Mesodermal cell (in vitro differentiated cells): Measurements from ENCODE around the gene SMG7.

Source experiments
- H3K27ac ChIP-seq: 2 replicates; pipeline ENCODE4 v1.7.0; 2013; ENCODE audit warnings: mild to moderate bottlenecking, low read depth, low read length, moderate library complexity; ENCODE audit not compliant: severe bottlenecking
- H3K36me3 ChIP-seq: 2 replicates; pipeline ENCODE4 v1.7.1; 2013; ENCODE audit warnings: mild to moderate bottlenecking, low read length, moderate library complexity; ENCODE audit not compliant: control insufficient read depth, insufficient read depth
- H3K4me1 ChIP-seq: one replicate; pipeline ENCODE4 v1.7.1; 2013; ENCODE audit warnings: mild to moderate bottlenecking, low read length; ENCODE audit not compliant: insufficient read depth, control insufficient read depth, poor library complexity, severe bottlenecking
- H3K4me3 ChIP-seq: 2 replicates; pipeline ENCODE4 v1.7.0; 2013; ENCODE audit warnings: low read length, control low read depth, mild to moderate bottlenecking; ENCODE audit not compliant: insufficient read depth, poor library complexity, severe bottlenecking; ENCODE audit errors: extremely low read depth
- H3K9me3 ChIP-seq: 2 replicates; pipeline ENCODE4 v1.7.1; 2013; ENCODE audit warnings: mild to moderate bottlenecking, low read length, moderate library complexity; ENCODE audit not compliant: control insufficient read depth
- WGBS, 2 experiments: methylation state at CpG; one replicate each; pipeline ENCODE4 v1.1.5; 2013; ENCODE audit warnings: missing lambda C conversion rate in 2 of 2; ENCODE audit not compliant: insufficient coverage in 2 of 2; 5-methylcytosine and 5-hydroxymethylcytosine counted together

The SMG7 gene

DNA sequence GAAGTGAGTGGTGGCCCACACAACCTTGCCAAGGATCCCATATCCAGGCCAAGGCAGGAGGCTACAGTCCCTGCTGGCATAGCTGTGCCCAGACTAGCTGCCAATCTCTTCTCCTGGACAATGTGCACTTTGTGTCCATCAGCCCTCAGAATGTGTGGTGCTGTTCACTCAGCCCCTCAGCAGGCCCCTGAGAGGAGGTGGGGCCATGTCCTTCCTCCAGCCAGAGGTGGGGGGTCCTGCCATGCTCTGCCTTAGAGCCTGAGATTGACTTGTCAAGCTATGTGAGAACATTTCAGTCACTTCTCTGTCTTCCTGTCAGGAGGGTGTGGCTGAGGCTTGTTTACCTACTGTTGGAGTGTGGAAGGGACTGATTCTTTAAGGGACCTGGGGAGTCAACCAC is 116.5 kb downstream of the SMG7 start:
- H3K4me1 ChIP-seq = no peaks in the 10 kb centered on the region
- H3K36me3 ChIP-seq = no peaks in the 10 kb centered on the region
- H3K27ac ChIP-seq = no peak overlapping the region
- H3K4me3 ChIP-seq = no peak overlapping the region
- H3K9me3 ChIP-seq = no peaks in the 10 kb centered on the region

DNA sequence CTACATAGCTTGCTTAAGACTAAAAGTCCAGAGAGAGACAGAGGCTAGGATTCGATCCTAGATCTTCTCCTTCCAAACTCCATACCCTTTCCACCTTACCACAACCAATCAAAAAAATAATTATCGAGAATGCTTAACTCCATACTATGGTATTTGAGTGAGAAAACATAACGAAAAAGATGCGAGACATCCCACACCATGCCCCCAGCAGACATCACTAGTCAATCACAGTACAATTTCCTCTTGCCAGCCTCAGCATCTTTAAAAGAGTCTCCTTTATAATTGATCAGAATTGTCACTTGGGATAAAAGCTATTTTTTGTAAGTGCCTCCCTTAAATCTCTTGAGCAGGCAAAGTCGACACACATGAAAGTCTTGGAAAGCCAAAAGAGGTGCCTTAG is 117.1 kb downstream of the SMG7 start:
- no peaks in the 10 kb centered on the region for H3K4me1 ChIP-seq
- H3K9me3 ChIP-seq = no peaks in the 10 kb centered on the region
- WGBS, 2 experiments = 96 to 100% methylated on average over 3 of the region's 5 CpGs
- H3K4me3 ChIP-seq = no peak overlapping the region
- no peaks in the 10 kb centered on the region for H3K36me3 ChIP-seq
- H3K27ac ChIP-seq = no peak overlapping the region

DNA sequence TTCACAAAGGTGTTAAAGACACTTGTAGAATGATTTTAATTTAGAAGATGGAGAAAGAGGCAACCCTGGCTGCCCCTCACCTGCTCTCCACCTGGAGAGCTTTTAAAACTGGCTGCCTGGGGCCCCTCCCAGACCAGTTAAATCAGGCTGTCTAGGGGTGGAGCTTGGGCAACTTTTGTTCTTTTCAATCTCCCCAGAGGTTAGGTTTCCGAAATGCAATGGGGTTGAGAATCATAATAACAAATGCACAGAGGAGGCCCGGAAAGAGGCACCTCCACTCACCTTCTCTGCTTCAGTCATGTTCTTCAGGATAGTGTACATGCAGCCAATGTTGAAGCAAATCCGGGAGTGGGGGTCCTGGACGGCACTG is 117.6 kb downstream of the SMG7 start:
- WGBS, 2 experiments = 79 to 85% methylated on average over 2 to 3 of the region's 4 CpGs
- no peak overlapping the region for H3K27ac ChIP-seq
- H3K9me3 ChIP-seq = no peaks in the 10 kb centered on the region
- no peaks in the 10 kb centered on the region for H3K4me1 ChIP-seq
- H3K4me3 ChIP-seq = no peak overlapping the region
- H3K36me3 ChIP-seq = no peaks in the 10 kb centered on the region

DNA sequence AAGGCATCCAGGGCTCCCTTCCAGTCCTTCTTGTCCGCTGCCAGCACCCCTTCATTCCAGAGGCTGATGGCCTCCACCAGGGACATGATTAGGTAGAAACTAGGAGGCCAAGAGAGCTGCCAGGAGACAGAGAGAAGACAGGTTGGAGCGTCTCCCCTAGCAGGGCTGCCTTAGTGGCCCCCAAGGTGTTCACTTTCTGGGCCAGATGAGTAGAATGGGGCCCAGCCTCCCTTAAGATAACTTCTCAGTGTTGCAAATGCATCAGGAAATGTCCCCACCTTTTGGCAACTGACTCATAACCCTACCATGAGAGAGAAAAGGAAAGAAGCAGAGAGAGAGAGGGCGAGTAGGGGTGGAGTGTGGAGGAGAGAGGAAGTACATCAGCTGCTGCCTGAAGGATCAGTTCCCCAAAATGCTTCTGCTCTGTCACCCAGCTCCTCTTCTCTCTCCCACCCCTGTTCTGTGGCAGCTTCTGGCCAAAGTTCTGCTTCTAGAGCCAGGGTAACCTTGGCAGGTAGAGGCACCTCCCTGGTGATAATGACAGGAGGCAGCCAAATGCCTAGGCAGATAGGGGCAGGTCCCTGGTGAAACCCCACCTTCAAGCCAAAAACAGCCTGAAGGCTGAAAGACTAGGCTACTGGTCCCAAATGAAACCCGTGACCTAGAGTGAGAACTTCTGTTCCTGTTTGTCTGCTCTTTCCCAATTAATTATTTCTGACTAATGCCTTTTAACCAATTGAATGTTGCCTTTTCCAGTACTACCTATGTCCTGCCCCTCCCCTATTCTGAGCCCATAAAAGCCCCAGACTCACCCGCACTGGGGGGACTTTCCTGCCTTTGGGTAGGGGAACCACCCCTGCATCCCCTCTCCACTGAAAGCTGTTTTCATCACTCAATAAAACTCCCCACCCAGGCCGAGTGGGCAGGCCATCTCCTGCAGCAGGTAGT is 118.2 kb downstream of the SMG7 start, which contains the start of gene NCF2:
NCF2 (minus strand) TSS at position 216 of the 948 bp plus-strand sequence; CDS start at position 86, 130 bp downstream.
- H3K36me3 ChIP-seq = no peaks in the 10 kb centered on the region
- 89 to 96% methylated on average over 3 to 4 of the region's 6 CpGs for WGBS, 2 experiments
- no peak within 1 kb of the TSS for H3K4me3 ChIP-seq
- no peaks in the 10 kb centered on the region for H3K9me3 ChIP-seq
- no peaks in the 10 kb centered on the region for H3K4me1 ChIP-seq
- no peak within 1 kb of the TSS for H3K27ac ChIP-seq

DNA sequence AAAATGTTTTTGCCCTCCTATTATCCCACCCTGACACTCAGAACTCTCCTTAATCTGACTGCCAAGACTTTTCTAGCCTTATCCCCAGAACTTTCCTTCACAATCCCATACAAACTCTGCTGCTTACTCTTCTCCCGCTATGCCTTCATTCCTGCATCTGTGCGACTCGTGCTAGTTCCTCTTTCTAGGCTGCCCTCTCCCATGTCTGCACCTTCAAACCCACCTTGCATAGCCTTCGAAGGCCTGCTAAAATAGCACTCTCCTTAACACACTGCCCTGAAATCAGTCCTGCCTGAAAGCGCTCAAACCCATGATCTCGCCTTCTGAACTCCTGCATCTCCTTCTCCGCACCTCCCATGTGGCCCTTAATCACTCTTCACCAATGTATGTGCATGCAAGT is 120.4 kb downstream of the SMG7 start:
- H3K4me1 ChIP-seq = no peaks in the 10 kb centered on the region
- H3K4me3 ChIP-seq = no peak overlapping the region
- 89 to 92% methylated on average over 7 of the region's 7 CpGs for WGBS, 2 experiments

DNA sequence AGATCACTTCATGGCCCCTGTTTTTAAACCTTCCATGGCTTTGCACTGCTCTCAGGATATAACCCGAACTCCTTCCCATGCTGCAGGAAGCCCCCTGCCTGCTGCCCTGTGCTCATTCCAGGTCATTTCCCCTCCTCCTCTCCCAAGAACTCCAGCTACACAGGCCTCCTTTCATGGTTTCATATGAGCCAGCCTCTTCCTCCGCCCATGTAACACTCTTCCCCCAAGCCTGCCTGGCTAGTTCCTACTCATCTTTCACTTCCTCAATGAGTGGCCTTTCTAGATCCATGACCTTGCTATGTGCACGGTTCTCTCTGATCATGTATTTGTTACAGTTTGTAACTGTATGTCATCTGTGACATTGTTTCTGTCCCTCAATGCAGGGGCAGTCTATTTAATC is 121.1 kb downstream of the SMG7 start:
- Histone ChIP-seq H3K4me1 (no peaks in the 10 kb centered on the region), H3K4me3 (no peak overlapping the region), H3K9me3 (no peaks in the 10 kb centered on the region), H3K27ac (no peak overlapping the region), H3K36me3 (no peaks in the 10 kb centered on the region)
- 87 to 100% methylated on average over 2 to 3 of the region's 3 CpGs for WGBS, 2 experiments

More for the DNA sequence above, 120.4 kb downstream of the SMG7 start:
- Histone ChIP-seq H3K27ac (no peak overlapping the region), H3K9me3 (no peaks in the 10 kb centered on the region), H3K36me3 (no peaks in the 10 kb centered on the region)

DNA sequence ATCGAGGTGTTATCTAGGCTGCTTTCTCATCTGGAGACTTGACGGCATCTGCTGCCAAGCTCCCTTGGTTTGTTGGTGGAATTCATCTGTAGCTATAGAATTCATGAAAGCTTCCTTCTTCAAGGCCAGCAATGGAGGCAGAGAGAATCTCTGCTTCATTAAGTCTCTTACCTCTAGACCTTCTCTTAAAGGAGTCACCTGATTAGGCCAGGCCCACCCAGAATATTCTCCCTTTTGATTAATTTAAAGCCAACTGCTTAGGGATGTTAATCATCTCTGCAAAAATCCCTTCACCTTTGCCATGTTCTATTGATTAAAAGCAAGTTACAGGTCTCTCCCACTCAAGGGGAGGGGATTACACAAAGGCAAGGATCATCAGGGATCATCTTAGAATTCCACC is 123.2 kb downstream of the SMG7 start:
- 100% methylated on average over 1 to 2 of the region's 2 CpGs for WGBS, 2 experiments
- Histone ChIP-seq H3K9me3 (no peaks in the 10 kb centered on the region), H3K36me3 (no peaks in the 10 kb centered on the region), H3K27ac (no peak overlapping the region), H3K4me1 (no peaks in the 10 kb centered on the region), H3K4me3 (no peak overlapping the region)

DNA sequence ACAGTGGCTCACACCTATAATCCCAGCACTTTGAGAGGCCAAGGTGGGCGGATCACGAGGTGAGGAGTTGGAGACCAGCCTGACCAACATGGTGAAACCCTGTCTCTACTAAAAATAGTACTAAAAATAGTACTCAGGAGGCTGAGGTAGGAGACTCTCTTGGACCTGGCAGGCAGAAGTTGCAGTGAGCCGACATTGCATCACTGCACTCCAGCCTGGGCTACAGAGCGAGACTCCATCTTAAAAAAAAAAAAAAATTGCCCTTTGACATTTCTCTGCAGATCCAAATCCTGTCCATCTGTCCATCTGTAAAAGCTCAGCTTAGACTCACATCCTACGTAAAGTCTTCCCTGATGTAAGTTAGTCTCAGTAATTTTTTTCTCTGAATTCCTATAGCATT is 124.2 kb downstream of the SMG7 start:
- H3K4me1 ChIP-seq = no peaks in the 10 kb centered on the region
- H3K4me3 ChIP-seq = no peak overlapping the region
- no peaks in the 10 kb centered on the region for H3K36me3 ChIP-seq
- no peaks in the 10 kb centered on the region for H3K9me3 ChIP-seq
- no peak overlapping the region for H3K27ac ChIP-seq
- WGBS, 2 experiments = 94 to 100% methylated on average over 3 to 5 of the region's 5 CpGs

DNA sequence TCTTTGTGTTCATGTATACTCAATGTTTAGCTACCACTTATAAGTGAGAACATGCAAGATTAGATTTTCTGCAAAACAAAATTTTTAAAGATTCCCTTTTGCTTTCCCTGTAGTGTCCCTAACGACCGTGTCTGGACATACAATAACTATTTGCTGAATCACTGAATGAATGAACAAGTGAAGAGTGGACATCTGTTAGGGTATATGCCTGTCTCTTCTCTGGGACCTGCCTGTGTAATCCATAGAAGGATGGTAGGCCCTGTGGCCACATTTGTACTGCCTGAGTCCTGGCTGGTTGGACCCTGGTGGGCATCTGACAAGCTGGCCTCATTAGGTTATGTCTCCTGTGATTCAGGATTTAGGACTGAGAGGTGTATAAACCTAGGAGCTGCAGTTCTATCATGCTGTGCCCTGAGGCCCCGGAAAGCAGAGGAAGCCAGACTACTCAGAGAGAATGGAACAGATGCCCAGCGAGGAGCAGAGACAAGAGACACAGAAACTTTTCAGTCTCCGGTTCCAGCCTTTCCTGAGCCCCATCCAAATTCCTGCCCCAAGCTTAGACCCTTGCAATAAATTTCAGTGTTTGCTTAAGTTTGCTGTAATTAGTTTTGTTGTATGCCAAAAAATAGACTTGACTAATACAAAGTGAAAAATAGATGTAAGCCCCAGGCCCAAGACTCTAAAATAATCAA is 125.5 kb downstream of the SMG7 start:
- WGBS, 2 experiments = 78 to 100% methylated on average over 2 to 5 of the region's 5 CpGs
- no peak overlapping the region for H3K27ac ChIP-seq

DNA sequence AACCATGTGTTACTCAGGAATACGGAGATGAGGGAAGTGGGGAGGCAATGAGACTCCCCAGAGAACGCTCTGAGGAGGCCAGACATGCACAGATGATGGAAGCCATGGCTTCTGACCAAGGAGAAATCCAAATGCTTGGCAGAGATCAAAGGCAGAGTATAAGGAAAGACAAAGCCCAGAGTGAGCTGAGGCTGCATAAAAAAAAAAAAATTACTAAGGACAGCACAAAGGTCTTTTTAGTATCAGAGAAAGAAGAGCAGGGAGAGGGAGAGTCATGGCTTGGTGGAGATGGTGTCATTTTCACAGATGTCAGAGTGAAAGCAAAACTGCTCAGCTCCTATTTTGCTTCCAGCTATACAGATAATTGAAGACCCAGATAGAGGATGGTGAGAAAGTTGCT is 126.1 kb downstream of the SMG7 start:
- no peak overlapping the region for H3K27ac ChIP-seq
- no peak overlapping the region for H3K4me3 ChIP-seq
- no peaks in the 10 kb centered on the region for H3K4me1 ChIP-seq
- no peaks in the 10 kb centered on the region for H3K36me3 ChIP-seq
- H3K9me3 ChIP-seq = no peaks in the 10 kb centered on the region
- 81 to 94% methylated on average over 2 of the region's 2 CpGs for WGBS, 2 experiments

More for the DNA sequence above, 125.5 kb downstream of the SMG7 start:
- no peak overlapping the region for H3K4me3 ChIP-seq
- H3K36me3 ChIP-seq = no peaks in the 10 kb centered on the region
- H3K9me3 ChIP-seq = no peaks in the 10 kb centered on the region
- H3K4me1 ChIP-seq = no peaks in the 10 kb centered on the region

DNA sequence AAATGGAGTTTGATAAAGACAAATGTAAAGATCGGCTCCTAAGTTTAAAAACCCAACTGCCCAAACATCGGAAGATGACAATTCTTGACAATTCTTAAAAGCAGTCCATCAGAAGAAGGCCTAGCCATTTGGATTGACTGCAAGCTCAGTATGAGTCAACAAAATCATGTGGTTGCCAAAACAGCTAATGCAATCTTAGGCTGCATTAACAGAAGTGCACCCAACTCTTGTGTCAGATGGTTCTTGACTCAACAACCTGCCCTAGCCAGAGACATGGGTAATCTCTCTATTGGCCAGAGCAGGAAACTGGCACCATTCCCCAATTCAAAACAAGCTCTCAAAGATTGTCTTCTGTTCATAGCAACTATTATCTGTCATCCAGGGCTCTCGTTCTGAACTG is 127.8 kb downstream of the SMG7 start:
- Histone ChIP-seq H3K9me3 (no peaks in the 10 kb centered on the region), H3K4me1 (no peaks in the 10 kb centered on the region), H3K4me3 (no peak overlapping the region), H3K27ac (no peak overlapping the region), H3K36me3 (no peaks in the 10 kb centered on the region)
- 93% methylated on average over 2 of the region's 3 CpGs for WGBS, 2 experiments
